CD4-positive, alpha-beta T cell (primary cell): ENCODE results near the gene HACD1. TPM values are rescaled to one million over a fixed set of nuclear protein-coding genes. Genes with fewer than 3 reads are reported as not detected.

Source experiments
- ATAC-seq: fragments of 200-7000 bp; cut with Tn5 transposase; one replicate; pipeline ENCODE4 v1.10.0; 2022; ENCODE audit warnings: mild to moderate bottlenecking; ENCODE audit not compliant: poor library complexity
- CTCF ChIA-PET: fragments of 350-600 bp; sonication (Branson Sonifier 250); formaldehyde crosslinking; loops from one replicate; lab custom pipeline; 2021; ENCODE audit warnings: antibody characterized with exemption, inconsistent platforms; lab: Charles Lee
- POLR2A ChIA-PET: fragments of 350-600 bp; sonication (Branson Sonifier 250); formaldehyde crosslinking; loops from one replicate; lab custom pipeline; 2021; ENCODE audit warnings: antibody characterized with exemption, inconsistent platforms; lab: Charles Lee
- DNase-seq, 14 experiments: peaks; one replicate each; pipeline ENCODE4 v3.0.0-alpha.2; 2013 to 2020; ENCODE audit warnings: mixed read lengths in 2 of 14
- H3K27ac ChIP-seq, 2 donors: one replicate each; pipeline versions ENCODE4 v1.5.1 to v1.7.0; 2013; ENCODE audit warnings: low read length in 2 of 2, low read depth in 1 of 2, mild to moderate bottlenecking in 1 of 2
- H3K27me3 ChIP-seq, 2 experiments: 1 replicate in 1 of 2; 2 replicates in 1 of 2; pipeline versions ENCODE4 v1.6.1 to v1.7.0; 2013; ENCODE audit warnings: low read length in 2 of 2, control low read depth in 1 of 2, mild to moderate bottlenecking in 1 of 2, moderate library complexity in 1 of 2; ENCODE audit not compliant: insufficient read depth in 2 of 2, control insufficient read depth in 1 of 2
- H3K36me3 ChIP-seq: one replicate; pipeline ENCODE4 v1.6.1; 2013; ENCODE audit warnings: low read length, control low read depth; ENCODE audit not compliant: insufficient read depth
- H3K4me1 ChIP-seq: one replicate; pipeline ENCODE4 v1.6.1; 2013; ENCODE audit warnings: low read length, control low read depth; ENCODE audit not compliant: insufficient read depth
- H3K4me3 ChIP-seq: one replicate; pipeline ENCODE4 v1.5.1; 2013; ENCODE audit warnings: mild to moderate bottlenecking, low read length, moderate library complexity
- H3K9me3 ChIP-seq, 2 experiments: 1 replicate in 1 of 2; 2 replicates in 1 of 2; pipeline versions ENCODE4 v1.6.1 to v1.7.0; 2013; ENCODE audit warnings: low read length in 2 of 2, mild to moderate bottlenecking in 2 of 2, control low read depth in 1 of 2, moderate library complexity in 1 of 2; ENCODE audit not compliant: control insufficient read depth in 1 of 2, insufficient read depth in 1 of 2
- H3K27ac Mint-ChIP-seq: one replicate; pipeline ENCODE4 v1.8.0; 2020; ENCODE audit warnings: mixed read lengths
- H3K27me3 Mint-ChIP-seq: one replicate; pipeline ENCODE4 v1.8.0; 2021; ENCODE audit warnings: mixed read lengths
- H3K36me3 Mint-ChIP-seq: one replicate; pipeline ENCODE4 v1.8.0; 2021; ENCODE audit warnings: low read depth, mixed read lengths
- H3K4me1 Mint-ChIP-seq: one replicate; pipeline ENCODE4 v1.8.0; 2021; ENCODE audit warnings: low read depth, mixed read lengths
- H3K4me3 Mint-ChIP-seq: one replicate; pipeline ENCODE4 v1.8.0; 2020; ENCODE audit warnings: mild to moderate bottlenecking, mixed read lengths
- H3K9me3 Mint-ChIP-seq: one replicate; pipeline ENCODE4 v1.8.0; 2020; ENCODE audit warnings: mixed read lengths
- intact Hi-C, 2 experiments: fragments of 100-400 bp; cut with DNase I in 1 of 2; cut with micrococcal nuclease in 1 of 2; formaldehyde crosslinking; loops; one replicate each; pipeline versions ENCODE4 v1.15.1 to v1.9.0; 2023 to 2025; cut with DNase I, micrococcal nuclease
- total RNA-seq, 174 experiments: library from RNA in 2 of 174; stranded (reverse) in 2 of 174; gene quantifications; one replicate each; pipeline ENCODE4 v1.2.3 and lab custom pipeline; 2021 to 2026
- TF ChIP-seq, protein P1 (sequence below): fragments of 200-600 bp; IDR thresholded peaks from one replicate; pipeline ENCODE4 v1.8.0; 2022; ENCODE audit warnings: antibody characterized with exemption, mild to moderate bottlenecking

The HACD1 gene
- total RNA-seq, 2 experiments from 2014 or later: 0.75 to 0.77 TPM

DNA sequence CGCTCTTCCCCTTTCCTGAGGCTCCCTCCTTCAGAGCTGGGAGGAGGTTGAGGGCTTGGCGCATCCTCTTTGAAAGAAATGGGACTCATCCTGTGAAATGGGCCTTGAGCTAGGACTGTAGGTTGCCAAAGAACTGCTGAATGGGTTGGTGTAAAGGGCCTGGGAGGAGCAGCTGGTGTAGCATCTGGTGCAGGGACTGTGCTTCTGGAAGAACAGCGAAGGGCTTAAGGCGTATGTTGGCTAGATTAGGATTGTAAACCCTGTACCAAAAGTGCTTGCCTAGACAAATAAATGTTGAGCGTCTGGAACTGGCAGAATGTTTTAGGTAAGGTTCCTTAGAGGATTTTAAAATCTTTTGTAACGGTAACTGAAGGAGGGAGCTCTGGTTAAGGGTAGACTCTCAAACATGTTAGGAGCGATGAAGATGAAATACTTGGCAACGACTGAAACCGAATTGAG lies 27.3 kb upstream of the HACD1 start:
- Histone ChIP-seq H3K36me3 (no peaks in the 10 kb centered on the region), H3K4me1 (peaks cover 44% of the 10 kb centered on the region), H3K4me3 (peak overlapping the region; percentile 75), H3K27me3 (no peaks in the 10 kb centered on the region), H3K27ac (peak overlapping the region; percentile 96), H3K9me3 (no peaks in the 10 kb centered on the region)
- no peaks in the 10 kb centered on the region for H3K27me3 Mint-ChIP-seq
- DNase-seq: no peak
- ATAC-seq: peak; percentile 11
- peaks cover 42% of the 10 kb centered on the region for H3K36me3 Mint-ChIP-seq
- intact Hi-C loops: loop anchor here (2.0 to 10.0 kb wide), 5 partner anchors 24 to 1782 kb away; partner anchors contain the start of genes ARL5B (in 1 of the 2), MINDY3 (in 1 of the 2), NSUN6 (in 1 of the 2) and RSU1 (in 1 of the 2)
- H3K27ac Mint-ChIP-seq: peak overlapping the region; percentile 100
- ChIA-PET CTCF (interaction anchor here (1.1 to 1.7 kb wide), 3 partner anchors 18 to 29 kb away, joined by 3 to 6 read pairs (median 4); partner anchors contain the start of gene HACD1), POLR2A (interaction anchor here (0.8 to 3.0 kb wide), 15 partner anchors 9 to 1784 kb away, joined by 3 to 19 read pairs (median 6); partner anchors contain the start of genes ARL5B, HACD1, MINDY3 and PTER)
- peaks cover 66% of the 10 kb centered on the region for H3K4me1 Mint-ChIP-seq
- H3K9me3 Mint-ChIP-seq: no peaks in the 10 kb centered on the region
- TF ChIP-seq, protein P1, sequence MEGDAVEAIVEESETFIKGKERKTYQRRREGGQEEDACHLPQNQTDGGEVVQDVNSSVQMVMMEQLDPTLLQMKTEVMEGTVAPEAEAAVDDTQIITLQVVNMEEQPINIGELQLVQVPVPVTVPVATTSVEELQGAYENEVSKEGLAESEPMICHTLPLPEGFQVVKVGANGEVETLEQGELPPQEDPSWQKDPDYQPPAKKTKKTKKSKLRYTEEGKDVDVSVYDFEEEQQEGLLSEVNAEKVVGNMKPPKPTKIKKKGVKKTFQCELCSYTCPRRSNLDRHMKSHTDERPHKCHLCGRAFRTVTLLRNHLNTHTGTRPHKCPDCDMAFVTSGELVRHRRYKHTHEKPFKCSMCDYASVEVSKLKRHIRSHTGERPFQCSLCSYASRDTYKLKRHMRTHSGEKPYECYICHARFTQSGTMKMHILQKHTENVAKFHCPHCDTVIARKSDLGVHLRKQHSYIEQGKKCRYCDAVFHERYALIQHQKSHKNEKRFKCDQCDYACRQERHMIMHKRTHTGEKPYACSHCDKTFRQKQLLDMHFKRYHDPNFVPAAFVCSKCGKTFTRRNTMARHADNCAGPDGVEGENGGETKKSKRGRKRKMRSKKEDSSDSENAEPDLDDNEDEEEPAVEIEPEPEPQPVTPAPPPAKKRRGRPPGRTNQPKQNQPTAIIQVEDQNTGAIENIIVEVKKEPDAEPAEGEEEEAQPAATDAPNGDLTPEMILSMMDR: no peak
- peak overlapping the region; percentile 98 for H3K4me3 Mint-ChIP-seq

DNA sequence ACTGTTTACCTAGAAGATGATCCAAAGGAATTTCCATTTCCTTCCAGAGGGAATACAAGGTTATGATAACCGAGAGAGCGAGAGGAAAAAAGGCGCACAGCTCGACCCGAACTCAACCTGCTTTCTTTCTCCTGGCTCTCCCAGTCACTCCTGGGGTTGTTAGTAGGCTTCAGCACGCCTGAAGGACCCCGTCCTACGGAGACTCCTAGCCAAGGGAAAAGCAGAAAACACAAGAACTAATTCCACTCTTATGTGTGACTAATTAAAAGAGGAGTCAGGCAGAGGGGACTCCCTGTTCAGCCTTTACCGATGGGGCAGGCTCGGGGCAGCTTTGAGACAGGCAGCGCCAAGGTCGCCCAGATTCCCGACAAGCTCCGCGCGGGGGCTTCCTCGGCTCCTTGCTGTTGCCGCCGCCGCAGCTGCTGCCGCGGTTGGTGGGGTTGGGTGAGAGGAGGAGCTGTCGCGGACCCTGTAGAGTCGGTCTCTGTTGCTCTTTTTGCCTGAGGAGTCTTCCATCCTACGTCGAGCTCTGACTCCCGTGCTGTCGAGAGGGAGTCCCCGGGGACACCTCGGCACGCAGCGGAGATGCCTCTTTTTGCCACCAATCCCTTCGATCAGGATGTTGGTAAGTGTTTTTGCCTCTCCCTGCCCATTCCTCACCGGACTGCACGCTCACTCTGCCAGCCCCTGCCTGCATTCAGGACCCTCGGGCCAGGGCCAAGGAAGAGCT lies 26.7 kb upstream of the HACD1 start, which contains the start of gene STAM:
STAM (plus strand) TSS at position 397 of the 730 bp plus-strand sequence; CDS start at position 586, 189 bp downstream.
- intact Hi-C loops: loop anchor here (2.0 to 10.0 kb wide), 5 partner anchors 25 to 1782 kb away; partner anchors contain the start of genes ARL5B (in 1 of the 2), MINDY3 (in 1 of the 2), NSUN6 (in 1 of the 2) and RSU1 (in 1 of the 2)
- Mint-ChIP-seq H3K36me3 (peaks cover 42% of the 10 kb centered on the region), H3K27ac (peak within 1 kb of the TSS; percentile 100), H3K27me3 (no peaks in the 10 kb centered on the region), H3K9me3 (no peaks in the 10 kb centered on the region), H3K4me1 (peaks cover 60% of the 10 kb centered on the region), H3K4me3 (peak within 1 kb of the TSS; percentile 98)
- Histone ChIP-seq H3K36me3 (no peaks in the 10 kb centered on the region), H3K27me3 (no peaks in the 10 kb centered on the region), H3K27ac (peak within 1 kb of the TSS; percentile 96), H3K4me1 (peaks cover 41% of the 10 kb centered on the region), H3K9me3 (no peaks in the 10 kb centered on the region), H3K4me3 (peak within 1 kb of the TSS; percentile 75)
- DNase-seq (peak; percentile 88 to 96 (median 91)), ATAC-seq (peak; percentile 88)
- POLR2A ChIA-PET: interaction anchor here (0.8 to 3.0 kb wide), 23 partner anchors 9 to 1783 kb away, joined by 3 to 19 read pairs (median 5); partner anchors contain the start of genes ARL5B, HACD1, MINDY3 and PTER
- TF ChIP-seq, protein P1: no peak
- CTCF ChIA-PET: interaction anchor here (0.6 to 1.7 kb wide), 6 partner anchors 9 to 196 kb away, joined by 3 to 6 read pairs (median 3); partner anchors contain the start of gene HACD1

DNA sequence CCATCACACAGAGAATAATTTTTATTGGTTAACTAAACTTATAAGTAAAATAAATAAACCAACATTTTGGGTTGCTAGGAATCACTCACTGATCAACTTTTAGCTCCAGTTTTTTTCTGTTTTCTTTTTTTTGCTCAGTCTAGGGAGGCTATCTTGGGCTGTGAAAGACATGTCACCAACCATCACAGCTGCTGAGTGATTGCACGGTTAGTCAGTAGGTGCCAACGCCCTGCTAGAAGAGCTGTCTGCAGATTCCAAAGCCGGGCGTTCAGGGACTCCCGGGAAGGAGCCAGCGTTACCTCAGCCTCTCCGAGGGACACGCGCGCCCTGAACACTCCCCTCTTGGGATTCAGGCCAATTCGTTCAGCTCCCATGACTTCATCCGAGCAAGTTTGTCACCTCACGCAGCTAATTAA lies 26.2 kb upstream of the HACD1 start:
- no peaks in the 10 kb centered on the region for H3K27me3 ChIP-seq
- no peaks in the 10 kb centered on the region for H3K9me3 ChIP-seq
- peak overlapping the region; percentile 96 for H3K27ac ChIP-seq
- peak; percentile 12 for ATAC-seq
- intact Hi-C loops: loop anchor here (5.0 to 10.0 kb wide), 4 partner anchors 39 to 1781 kb away; partner anchors contain the start of genes ARL5B (in 1 of the 2), MINDY3 (in 1 of the 2), NSUN6 (in 1 of the 2) and RSU1 (in 1 of the 2)
- peak in 3 of 14 experiments; percentile 4 to 13 (median 4) for DNase-seq
- H3K4me3 Mint-ChIP-seq: peak overlapping the region; percentile 98
- TF ChIP-seq, protein P1: no peak
- POLR2A ChIA-PET: interaction anchor here (0.9 to 3.0 kb wide), 22 partner anchors 10 to 1783 kb away, joined by 3 to 19 read pairs (median 5); partner anchors contain the start of genes ARL5B, HACD1, MINDY3 and PTER
- CTCF ChIA-PET: interaction anchor here (0.6 to 1.7 kb wide), 5 partner anchors 10 to 195 kb away, joined by 3 to 6 read pairs (median 3); no protein-coding TSS in a partner anchor
- no peaks in the 10 kb centered on the region for H3K9me3 Mint-ChIP-seq
- peaks cover 54% of the 10 kb centered on the region for H3K4me1 Mint-ChIP-seq
- no peaks in the 10 kb centered on the region for H3K36me3 ChIP-seq
- H3K4me1 ChIP-seq: peaks cover 35% of the 10 kb centered on the region
- peak overlapping the region; percentile 100 for H3K27ac Mint-ChIP-seq
- peaks cover 36% of the 10 kb centered on the region for H3K36me3 Mint-ChIP-seq
- peak overlapping the region; percentile 75 for H3K4me3 ChIP-seq
- H3K27me3 Mint-ChIP-seq: no peaks in the 10 kb centered on the region
